Right forelimb (tissue), 1 donor: ENCODE data around the gene GSTCD.
"Not testable (repeated sequence)": the region's sequence is repeated elsewhere in the genome, so short reads cannot be mapped to it uniquely, and the experiment has no call there.

Experiments
- DNase-seq: peaks from one replicate; pipeline ENCODE4 v3.0.0-alpha.2; 2018

The GSTCD gene

DNA sequence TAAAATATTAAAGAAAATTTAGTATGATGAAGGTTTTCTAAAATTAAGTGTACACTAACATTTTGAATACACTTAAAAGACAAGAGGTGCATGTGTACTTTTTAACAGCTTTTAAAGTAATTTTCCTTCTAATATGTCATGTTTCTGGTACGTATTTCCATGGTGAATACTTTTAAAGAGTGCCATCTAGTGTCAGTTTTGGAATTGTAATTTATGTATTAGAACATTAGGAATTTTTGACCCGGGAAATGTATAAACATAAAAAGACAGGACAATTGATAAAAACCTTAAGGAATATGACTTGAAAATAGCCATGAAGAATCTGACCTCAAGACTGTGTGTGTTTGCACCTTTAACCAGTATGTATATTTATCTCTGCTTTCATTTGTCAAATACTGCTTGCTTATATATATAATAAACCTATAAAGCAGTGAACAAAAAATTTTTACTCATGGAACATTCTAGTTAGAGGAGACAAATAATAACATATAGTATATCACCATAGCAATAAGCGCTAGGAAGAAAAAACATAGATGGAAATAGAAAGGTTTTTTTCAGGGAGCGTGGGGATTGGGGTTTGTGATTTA, 7.2 kb downstream of the GSTCD start:
- DNase-seq = no peak

DNA sequence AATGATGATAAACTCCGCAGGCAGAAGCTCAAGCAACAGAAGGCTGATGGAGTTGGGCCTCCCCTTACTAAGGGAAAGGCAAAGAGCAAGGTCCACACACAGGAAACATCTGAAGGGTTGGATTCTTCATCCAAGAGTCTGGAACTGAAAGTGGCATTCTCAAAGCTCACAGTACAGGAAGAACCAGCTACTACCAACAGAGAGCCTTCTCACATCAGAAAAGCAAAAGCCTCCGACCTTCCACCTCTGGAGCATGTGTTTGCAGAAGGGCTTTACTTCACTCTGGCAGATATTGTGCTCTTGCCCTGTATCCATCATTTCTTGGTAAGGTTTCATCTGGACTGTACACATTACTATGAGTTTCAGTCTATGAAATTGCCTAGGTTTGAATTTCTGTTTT, 10.6 kb downstream of the GSTCD start:
- no peak for DNase-seq

DNA sequence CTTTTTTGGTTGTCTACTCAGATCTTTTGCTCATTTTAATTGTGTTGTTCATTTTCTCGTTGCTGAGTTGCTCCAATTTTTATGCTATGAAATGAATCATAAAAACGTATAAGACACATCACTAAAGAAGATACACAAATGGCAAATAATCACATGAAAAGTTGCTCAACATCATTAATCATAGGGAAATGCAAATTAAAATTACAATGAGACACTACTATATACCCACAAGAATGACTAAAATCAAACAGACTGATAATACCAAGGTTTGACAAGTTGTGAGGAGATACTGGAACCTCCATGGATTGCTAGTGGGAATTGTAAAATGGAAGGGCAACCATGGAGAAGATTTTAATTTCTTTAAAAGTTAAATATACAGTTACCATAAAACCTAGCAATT, 17.0 kb downstream of the GSTCD start:
- no peak for DNase-seq

DNA sequence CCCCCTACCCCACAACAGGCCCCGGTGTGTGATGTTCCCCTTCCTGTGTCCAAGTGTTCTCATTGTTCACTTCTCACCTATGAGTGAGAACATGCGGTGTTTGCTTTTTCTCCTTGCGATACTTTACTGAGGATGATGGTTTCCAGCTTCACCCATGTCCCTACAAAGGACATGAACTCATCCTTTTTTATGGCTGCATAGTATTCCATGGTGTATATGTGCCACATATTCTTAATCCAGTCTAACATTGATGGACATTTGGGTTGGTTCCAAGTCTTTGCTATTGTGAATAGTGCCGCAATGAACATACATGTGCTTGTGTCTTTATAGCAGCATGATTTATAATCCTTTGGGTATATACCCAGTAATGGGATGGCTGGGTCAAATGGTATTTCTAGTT, 21.3 kb downstream of the GSTCD start:
- DNase-seq = not testable (repeated sequence)

DNA sequence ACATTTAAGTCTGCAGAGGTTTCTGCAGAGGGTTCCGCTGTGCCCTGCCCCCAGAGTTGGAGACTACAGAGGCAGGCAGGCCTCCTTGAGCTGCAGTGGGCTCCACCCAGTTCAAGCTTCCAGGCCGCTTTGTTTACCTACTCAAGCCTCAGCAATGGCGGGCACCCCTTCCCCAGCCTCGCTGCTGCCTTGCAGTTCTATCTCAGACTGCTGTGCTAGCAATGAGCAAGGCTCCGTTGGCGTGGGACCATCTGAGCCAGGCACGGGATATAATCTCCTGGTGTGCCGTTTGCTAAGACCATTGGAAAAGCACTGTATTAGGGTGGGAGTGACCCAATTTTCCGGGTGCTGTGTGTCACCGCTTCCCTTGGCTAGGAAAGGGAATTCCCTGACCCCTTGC, 26.6 kb downstream of the GSTCD start:
- not testable (repeated sequence) for DNase-seq

DNA sequence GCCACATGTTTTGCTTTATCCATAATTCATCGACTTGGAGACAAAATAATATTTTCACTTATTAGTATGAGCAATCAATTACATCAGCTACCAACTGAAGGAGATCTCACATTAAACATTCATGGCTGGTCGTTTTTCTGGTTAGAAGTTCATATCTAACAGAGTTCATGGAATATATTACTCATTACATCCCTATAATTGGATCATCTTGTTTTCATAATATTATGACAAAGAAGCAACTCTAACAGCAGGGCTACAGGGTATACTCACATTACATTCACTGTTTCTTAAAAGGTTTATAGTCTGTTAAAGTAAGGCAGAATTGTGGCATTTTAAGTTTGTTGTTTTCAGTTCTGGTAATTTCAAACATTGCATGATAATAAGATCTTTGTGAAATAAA, 33.0 kb downstream of the GSTCD start:
- DNase-seq = no peak

DNA sequence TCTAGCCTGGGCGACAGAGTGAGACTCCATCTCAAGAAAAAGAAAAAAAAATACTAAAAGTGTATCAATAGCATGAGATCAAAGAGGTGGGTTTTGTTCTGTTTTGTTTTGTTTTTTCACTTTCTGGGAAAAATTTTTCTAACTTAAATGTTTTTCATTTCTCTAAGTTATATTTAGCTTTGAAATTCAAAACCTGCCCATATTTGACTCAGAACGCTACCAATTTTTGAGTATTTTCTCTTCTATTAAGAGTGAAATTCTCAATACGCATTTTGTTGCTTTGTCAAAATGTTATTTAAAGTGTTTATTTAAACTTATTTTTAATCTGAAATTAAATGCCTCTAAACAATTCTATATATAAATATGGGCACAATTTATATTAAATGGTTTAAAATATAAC, 39.6 kb downstream of the GSTCD start:
- no peak for DNase-seq

DNA sequence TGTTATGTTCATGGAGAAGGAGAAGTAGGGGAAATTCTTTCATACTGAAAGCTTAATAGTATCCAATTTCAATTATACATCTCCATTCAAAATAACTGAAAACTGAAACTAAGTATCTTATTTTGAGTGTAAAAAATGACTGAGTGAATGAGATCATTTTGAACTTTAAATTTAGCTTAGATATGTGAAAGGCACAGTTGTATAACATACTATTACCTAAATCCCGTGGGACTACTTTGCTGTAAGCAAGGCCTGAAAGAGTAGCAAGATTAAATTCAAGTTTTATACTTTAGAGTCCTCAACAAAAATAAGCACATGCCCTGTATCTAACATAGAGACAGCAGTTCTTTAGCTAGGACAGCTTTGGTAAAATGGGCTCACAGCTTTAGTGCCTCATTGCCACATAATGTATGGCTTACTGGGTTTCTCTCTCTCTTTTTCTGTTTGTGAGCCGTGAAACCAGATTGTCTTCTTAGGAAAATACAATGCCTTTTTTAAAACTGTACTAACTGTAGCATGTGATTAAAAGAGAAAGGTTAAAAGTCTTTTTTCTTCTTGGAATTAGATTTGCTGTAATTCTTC, 43.2 kb downstream of the GSTCD start:
- DNase-seq = no peak

DNA sequence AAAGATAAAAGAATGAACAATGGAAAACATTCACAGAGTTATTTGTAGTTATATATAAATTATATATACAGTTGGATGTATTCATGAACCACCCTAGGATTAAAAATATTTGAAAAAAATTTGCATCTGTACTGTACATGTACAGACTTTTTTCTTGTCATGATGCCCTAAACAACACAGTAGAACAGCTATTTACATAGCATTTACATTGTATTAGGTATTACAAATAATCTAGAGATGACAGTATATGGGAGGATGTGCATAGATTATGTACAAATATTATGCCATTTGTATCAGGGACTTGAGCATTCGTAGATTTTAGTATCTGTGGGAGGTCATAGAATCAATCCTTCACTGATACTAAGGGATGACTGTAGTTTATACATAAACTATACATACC, 44.8 kb downstream of the GSTCD start:
- DNase-seq = no peak

DNA sequence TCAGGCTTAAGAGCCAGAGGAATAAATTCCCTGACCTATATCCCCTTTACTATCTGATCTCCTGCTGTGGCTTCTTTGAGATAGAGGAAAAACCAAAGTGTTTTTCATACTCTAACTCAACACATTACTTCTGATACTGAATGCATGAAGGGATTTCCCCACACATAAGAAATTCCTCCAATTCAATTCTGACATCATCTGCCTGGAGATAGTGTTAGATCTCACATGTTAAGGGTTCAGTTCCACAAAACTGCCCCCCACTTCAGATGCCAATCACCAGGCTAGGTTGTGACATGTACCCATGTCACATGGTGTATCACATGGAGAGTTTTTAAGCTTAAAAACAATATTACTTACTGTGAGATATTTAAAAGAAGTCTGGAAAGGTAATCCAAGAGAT, 46.8 kb downstream of the GSTCD start:
- DNase-seq = no peak

DNA sequence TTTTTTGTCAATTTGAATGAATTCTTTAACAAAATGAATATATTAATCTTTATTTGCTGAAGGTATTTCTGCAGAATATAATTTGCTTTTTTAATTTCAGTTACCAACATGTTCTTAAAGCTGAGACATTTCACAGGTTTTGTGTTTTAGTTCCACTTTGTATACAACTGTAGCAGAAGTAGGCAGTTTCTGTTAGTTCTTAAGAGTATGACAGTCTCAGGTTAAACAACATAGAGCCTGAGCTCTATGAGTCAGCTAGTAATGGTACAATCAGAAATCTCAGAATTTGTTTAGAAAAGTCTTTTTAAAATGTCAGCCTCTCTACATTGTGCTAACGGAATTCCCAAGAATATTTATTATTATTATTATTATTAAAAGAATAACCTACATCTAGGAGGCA, 50.4 kb downstream of the GSTCD start:
- DNase-seq = no peak

DNA sequence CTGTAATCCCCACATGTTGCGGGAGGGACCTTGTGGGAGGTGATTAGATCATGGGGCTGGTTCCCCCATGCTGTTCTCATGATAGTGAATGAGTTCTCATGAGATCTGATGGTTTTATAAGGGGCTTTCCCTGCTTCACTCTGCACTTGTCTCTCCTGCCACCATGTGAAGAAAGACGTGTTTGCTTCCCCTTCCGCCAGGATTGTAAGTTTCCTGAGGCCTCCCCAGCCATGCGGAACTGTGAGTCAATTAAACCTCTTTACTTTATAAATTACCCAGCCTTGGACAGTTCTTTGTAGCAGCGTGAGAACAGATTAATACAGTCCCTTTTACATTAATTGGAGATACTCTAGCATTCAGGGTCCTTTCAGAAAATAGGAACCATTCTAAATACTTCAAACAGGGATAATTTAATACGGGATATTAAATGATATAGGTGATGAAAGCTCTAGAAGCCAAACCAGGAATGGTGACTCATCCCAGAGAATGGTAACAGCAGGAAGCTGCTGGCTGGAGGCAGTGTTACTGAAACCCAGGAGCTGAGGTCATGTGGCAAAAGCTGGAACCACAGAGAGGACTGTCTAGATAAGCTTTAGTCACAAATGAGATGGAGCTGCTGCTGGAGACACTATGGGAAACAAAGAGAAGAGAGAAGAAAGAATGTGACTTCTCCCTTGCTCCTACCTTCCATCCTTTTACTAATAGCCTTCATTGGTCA, 57.3 kb downstream of the GSTCD start:
- no peak for DNase-seq

DNA sequence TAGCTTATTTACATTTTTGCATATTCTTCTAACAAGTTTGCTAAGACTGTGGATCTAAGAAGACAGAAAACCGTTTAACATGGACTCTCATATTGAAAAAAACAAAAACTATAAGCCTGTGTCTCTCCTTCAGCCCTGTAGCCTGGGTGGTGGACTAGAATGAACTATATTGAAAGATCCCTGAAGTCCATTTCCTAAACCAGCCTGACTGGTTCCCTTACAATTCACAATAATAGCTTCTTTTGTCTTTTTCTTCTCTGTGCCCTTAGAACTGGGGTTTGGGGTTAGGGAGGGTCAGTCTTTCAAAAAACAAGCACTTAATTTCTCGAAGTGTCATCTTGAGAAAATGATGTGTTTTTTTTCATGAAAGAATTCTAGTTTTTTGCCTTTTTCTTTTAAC, 59.0 kb downstream of the GSTCD start:
- no peak for DNase-seq

DNA sequence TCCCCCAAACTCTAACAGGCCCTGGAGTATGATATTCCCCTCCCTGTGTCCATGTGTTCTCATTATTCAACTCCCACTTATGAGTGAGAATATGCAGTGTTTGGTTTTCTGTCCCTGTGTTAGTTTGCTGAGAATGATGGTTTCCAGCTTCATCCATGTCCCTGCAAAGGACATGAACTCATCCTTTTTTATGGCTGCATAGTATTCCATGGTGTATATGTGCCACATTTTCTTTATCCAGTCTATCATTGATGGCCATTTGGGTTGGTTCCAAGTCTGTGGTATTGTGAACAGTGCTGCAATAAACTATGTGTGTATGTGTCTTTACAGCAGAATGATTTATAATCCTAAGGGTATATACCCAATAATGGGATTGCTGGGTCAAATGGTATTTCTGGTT, 61.9 kb downstream of the GSTCD start:
- not testable (repeated sequence) for DNase-seq

DNA sequence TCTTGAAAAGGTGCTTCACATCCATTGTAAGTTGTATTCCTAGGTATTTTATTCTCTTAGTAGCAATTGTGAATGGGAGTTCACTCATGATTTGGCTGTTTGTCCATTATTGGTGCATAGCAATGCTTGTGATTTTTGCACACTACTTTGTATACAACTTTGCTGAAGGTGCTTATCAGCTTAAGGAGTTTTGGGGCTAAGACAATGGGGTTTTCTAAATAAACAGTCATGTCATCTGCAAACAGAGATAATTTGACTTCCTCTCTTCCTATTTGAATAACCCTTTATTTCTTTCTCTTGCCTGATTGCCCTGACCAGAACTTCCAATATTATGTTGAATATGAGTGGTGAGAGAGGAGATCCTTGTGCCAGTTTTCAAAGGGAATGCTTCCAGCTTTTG, 63.5 kb downstream of the GSTCD start:
- not testable (repeated sequence) for DNase-seq

DNA sequence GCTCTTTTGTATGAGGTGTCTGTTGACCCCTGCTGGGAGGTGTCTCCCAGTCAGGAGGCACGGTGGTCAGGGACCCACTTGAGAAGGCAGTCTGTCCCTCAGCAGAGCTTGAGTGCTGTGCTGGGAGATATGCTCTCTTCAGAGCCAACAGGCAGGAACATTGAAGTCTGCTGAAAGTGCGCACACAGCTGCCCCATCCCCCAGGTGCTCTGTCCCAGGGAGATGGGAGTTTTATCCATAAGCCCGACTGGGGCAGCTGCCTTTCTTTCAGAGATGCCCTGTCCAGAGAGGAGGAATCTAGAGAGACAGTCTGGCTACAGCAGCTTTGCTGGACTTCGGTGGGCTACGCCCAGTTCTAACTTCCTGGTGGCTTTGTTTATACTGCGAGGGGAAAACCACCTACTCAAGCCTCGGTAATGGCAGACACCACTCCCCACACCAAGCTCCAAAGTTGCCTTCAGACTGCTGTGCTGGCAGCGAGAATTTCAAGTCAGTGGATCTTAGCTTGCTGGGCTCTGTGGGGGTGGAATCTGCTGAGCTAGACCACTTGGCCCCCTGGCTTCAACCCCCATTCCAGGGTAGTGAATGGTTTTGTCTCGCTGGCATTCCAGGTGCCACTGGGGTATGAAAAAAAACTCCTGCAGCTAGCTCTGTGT, 67.3 kb downstream of the GSTCD start:
- DNase-seq = not testable (repeated sequence)

DNA sequence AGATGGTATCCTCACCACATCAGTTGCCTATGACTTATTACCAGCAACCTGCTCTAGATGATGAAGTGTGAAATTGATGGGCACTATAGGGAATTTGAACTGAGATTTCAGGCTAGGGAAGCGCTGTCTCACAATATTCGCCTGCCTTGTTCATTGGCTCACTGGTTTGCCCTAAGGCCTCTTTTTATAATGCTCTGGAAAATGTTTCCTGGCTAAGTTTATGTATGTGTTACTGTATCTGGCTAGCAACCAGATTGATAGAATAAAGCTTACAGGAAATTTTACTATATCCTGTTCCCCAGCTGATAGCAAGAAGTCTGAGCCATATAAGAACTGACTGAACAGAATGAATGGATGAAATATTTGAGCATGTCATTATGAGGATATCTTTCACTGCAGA, 71.6 kb downstream of the GSTCD start:
- no peak for DNase-seq

DNA sequence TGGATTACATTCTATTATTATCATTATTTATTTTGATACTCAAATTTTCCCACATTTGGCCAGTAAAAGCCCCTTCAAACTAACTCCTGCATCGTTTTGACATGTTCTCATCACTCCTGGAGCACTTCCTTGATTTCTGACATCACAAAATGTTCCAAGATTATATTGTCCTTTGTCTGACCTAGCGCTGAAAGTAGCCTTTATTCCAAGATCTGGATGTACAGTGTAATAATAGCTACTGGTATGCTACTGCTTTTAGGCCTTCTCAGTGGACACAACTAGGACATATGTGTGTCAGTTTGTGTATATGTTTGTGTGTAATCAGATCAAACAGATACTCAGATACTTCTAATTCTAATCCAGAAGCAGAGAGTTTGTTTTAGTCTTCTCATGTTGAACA, 76.2 kb downstream of the GSTCD start:
- DNase-seq = no peak

DNA sequence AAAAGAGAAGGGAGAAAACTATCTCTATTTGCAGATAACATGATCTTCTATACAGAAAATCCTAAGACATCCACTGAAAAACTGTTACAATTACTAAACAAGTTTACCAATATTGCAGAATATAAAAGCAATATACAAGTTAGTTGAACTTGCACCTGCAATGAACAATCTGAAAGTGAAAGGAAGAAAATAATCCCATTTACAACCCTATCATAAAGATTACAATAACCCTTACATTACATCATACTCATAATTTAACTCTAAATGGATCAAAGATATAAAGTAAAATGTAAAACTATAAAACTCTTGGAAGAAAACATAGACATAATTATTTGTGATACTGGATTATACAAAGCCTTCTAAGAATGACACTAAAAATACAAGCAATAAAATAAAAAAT, 77.2 kb downstream of the GSTCD start:
- no peak for DNase-seq

DNA sequence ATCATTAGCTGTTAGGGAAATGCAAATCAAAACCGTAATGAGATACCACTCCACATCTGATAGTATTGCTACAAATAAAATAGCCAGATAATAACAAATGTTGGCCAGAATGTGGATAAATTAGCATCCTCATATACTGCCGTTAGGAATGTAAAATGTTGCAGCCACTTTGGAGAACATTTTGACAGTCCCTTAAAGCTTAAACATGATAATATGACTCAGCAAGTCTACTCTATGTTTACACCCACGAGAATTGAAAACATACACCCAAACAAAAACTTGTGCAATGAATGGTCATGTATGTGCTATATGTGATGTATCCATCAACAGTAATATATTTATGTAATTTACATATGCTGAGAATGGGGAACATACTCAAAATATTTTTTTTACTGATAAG, 78.2 kb downstream of the GSTCD start:
- no peak for DNase-seq

DNA sequence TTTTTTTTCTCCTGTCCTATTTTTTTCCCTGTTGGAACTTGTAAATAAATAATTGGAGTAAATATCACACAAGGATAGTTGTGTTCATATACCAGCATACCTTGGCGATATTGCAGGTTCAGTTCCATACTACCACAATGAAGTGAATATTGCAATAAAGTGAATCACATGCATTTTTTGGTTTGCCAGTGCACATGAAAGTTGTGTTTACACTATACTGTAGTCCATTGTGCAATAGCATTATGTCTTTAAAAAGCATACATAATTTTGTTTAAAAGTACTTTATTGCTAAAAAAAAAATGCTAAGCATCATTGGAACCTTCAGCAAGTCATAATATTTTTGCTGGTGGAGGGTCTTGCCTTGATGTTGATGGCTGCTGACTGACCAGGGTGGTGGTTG, 88.6 kb downstream of the GSTCD start:
- DNase-seq = no peak

DNA sequence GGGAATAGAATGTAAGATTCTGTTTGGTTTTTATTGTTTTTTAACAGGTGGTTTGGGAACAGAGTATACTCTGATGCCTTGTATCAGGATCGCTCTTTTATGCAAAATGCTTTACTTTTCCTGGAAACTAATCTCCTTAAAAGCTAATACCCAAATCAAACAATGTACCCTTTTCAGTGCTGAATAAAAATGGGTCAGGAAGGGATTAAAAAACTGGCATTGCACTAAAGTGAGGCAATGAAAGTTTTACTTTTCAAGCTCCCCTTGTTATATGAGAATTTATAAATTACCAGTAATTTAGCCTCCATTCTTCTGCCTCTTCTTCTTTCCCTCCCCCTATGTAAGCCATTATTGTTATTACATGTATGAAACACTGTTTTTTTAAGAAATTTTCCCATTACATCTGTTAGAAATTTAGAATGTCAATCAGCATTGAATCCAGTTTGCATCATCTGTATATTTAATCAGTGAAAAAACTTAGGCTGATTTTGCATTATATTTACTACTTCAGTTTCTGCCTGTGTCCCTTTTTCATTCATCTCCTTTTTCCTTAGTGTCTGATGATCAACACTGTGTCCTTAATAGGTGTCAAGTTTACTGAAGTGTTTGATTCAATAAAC, 97.0 kb downstream of the GSTCD start:
- no peak for DNase-seq

DNA sequence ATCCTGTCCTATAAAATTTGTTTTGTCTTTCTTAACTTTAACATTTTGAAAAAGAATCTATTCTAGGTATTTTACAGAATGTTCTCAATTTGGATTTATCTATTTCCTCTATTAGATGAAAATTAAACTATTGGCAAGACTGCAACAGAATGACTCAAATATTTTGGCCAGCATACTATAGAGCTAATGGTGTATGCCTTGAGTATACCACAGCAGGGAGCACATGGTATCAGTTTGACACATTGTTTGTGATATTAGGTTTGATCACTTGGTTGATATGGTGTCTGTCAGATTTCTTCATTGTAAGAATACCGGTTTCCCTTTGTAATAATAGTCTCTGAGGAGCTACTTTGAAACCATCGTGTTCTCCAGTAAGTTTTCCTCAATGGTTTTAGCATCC, 98.9 kb downstream of the GSTCD start:
- DNase-seq = no peak
